GM18517 (cell line): Measurements from ENCODE around the gene ADARB1.
A peak's percentile ranks its signal among the peaks of the same experiment; 100 is the strongest.

Source experiments
- ATAC-seq: cut with Tn5 transposase; IDR thresholded peaks from one replicate; pipeline ENCODE4 v1.9.1; 2021; ENCODE audit warnings: mild to moderate bottlenecking, moderate library complexity; ENCODE audit not compliant: unreplicated experiment

The ADARB1 gene

DNA sequence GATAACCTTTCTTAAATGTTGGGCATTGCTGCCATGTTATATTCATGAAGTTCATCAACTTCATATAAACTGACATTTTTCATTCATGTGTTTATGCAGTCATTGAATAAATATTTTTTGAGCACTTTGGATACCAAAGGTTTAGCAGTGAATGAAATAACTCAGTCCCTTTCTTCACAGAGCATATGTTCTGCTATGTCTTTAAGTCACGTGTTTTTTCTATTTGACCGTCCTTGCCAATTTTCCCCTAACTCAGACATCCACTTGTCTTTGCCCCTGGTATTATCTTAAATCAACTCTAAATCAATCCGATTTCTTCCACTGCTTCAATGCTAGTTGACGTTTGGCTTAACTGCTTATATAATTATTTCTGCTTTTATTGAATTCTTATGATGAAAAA, 16.6 kb downstream of the ADARB1 start:
- ATAC-seq = no peak

GRCh38 chr21:45091550-45092322, 17.4 kb downstream of the ADARB1 start:
- ATAC-seq = no peak

GRCh38 chr21:45093035-45093532, 18.7 kb downstream of the ADARB1 start:
- ATAC-seq = no peak

- no peak for ATAC-seq
Measured at GRCh38 chr21:45094412-45094811, 20.0 kb downstream of the ADARB1 start.

DNA sequence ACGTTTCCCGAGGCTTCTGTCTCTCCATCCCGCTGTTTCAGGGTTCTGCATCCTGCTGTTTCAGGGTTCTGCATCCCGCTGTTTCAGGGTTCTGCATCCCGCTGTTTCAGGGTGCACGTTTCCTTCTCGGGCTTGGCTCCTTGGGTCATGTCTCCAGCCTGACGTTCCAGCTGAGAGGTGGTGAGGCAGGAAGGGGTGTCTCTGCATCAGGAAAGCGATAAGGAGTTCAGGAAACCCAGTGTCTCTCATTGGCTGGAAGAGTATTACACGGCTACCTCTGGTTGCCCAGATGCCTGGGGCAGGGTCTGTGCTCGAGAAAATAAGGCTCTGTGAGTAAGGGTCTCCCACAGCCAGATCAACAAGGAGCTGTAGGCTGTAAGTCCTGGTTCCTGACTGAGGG, 21.1 kb downstream of the ADARB1 start:
- ATAC-seq = no peak

- no peak for ATAC-seq
Measured at GRCh38 chr21:45096217-45096616, 21.8 kb downstream of the ADARB1 start.

DNA sequence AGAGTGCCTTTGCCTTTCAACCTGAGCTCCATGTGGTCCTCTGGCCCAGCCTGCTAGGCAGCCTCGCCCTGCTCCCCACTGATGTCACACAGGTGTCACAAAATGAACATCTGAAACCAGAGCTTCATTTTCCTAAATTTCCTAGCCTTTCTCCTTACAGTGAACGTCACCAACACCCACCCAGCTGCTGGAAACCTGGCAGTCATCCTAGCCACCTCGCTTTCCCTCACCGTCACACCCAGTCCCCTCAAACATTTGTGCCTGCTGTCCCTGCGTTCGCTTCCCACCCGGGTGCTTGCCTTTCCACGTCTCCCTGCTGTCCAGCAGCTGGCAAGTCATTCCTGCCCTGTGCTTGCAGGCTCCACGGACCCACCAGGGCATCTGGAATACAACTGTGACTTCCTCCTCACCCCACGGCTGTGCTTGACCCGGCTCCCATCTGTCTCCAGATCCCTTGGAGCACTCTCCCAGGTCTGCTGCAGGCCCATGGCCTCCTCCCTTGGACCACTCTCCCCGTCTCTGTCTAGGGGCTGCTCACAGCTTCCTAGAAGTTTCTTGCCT, 23.5 kb downstream of the ADARB1 start:
- ATAC-seq = no peak

GRCh38 chr21:45098867-45099266, 24.5 kb downstream of the ADARB1 start:
- ATAC-seq = no peak

- no peak for ATAC-seq
Measured at GRCh38 chr21:45099571-45099970, 25.2 kb downstream of the ADARB1 start.

GRCh38 chr21:45100866-45101265, 26.5 kb downstream of the ADARB1 start:
- no peak for ATAC-seq

DNA sequence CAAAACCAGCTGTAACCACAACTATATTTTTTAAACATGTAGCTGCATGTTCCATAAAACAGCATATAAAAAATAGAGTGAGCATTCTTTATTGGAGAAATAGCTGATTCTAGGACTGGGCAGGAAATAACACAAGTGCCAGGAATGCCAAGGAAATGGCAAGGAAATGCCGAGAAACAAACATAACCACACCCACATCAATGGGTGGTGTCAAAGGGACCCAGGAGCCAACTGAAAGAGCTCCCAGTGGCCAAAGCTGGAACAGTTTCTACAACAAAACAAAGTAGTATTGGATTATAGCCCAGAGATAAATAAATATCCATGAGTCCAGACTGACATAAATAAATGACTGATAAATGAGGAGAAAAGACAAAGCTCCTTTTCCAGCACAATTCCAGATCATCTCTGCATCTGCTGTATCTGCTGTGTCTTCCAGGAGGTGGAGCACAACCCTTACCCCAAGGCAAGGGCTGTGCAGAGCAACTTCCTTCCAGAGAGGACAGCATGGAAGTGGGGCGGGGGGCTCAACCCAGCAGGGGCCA, 28.1 kb downstream of the ADARB1 start:
- ATAC-seq = no peak

GRCh38 chr21:45103971-45104520, 29.7 kb downstream of the ADARB1 start:
- ATAC-seq = no peak

DNA sequence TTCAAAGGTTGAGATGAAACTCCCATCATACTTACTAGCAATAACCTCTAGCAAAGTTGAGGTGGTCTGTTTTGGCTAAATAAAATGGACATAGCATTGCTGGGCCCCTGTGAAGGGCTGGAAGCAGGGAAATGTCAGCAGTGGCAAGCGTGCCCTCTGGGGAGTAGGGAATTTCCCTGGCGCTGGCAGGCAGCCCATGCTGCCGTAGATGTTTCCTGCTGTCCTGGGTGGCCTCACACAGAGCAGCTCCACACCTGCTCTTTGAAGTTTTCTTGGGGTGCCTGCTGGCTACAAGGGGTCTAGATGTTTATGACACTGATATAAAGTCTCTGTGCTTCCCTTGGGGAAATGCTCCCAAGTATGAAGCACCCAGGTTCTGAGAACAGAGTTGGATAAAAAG, 30.2 kb downstream of the ADARB1 start:
- ATAC-seq = no peak

GRCh38 chr21:45105906-45106485, 31.6 kb downstream of the ADARB1 start:
- no peak for ATAC-seq

DNA sequence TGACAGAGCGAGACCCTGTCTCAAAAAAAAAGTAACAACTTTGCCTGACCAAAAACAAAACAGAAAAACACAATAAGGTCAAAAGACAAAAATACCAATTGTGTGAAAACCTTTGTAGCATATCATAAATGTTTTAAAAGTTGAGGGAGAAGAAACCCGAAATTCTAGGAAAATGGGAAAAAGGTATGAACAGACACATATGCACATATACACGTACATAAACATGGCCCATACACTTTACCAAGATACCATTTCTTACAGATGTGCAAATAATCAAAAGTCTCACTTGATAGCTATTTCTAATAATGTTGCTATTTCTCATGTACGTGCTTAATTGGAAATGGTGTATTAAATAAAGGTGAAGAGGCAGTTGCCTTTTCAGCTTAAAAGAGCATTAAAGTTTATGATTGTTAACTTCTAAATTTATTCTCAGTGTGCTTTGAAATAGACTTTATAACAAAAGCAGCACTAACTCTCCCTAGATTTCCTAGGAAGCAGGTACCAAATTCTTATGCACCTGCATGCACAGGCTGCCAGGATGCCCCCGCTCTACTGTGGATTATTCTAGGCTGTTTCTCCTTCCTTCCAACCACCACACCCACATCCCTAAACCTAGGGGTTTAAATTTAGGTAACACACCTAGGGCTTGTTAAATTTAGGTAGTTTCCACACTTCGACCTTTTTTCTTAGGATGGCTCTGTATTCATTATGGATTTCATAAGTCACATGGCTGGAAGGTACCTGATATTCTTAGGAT, 33.8 kb downstream of the ADARB1 start:
- ATAC-seq = no peak

DNA sequence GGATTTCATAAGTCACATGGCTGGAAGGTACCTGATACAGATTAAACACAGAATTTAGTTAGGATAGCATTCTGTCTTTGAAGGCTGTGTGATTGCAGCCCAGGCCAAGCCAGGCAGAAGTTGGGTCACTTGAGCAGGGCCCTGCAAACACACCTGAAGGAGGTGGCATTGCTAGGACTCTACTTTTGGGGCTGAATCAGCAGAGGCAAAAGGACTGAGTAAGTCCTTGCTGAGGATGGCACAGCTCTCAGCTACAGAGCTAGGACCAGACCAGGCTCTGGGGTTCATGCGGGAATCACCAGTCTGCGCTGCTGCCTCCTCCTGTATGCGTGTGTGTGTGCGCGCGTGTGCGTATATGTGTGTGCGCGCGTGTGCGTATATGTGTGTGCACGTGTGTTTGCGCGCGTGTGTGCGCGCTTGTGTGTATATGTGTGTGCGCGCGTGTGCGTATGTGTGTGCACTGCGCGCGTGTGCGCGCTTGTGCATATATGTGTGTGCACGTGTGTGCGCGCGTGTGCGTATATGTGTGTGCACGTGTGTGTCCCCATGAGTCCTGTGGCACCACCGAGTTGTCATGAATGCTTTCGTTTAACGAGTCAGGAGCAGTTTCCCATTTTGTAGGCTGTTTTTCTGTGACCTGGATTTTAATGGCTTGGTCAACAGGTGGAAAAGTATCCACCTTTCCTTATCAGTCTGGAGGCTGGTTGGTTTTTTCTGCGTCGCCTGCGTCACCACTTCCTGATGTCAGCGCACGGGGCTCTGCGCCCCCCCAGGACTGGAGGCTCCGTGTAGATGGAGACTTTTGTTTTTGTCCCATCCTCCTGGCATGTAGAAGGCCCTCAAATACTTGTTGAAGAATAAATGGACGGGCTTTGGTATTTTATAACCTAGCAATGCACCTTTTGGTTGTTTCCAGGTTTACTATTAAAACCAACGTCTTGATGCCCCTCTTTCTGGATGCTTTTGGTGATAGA, 34.7 kb downstream of the ADARB1 start:
- ATAC-seq = no peak

DNA sequence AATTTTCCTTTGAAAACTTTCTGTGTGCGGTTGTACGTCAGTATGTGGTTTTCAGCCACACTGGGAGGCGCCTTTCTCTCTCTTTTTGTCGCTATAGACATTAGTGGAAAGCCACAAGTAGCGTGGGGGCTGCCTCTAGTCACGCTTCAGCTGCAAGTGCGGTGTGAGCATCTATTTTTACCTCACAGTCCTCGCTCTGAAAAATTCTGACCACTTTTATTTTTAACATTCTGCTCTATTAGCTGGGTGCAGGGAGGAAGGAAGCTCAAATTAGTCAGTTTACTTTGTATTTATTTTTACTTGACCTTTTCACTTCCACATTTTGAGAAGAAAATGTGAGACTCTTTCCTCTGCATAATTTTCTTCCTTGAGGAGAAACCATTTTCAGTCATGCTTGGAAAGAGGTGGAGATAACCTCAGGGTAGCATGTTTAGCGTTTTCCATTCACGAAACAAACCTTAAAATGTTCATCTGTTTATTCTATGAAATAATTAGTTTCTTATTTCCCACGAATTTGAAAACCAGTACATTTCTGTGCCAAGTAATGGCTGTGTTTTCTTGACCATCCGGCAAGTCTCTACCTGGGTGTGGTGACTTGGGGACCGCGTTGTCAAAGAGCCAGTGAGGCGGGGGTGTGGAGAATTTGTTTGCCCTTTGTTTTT, 35.6 kb downstream of the ADARB1 start:
- ATAC-seq = peak; percentile 82

DNA sequence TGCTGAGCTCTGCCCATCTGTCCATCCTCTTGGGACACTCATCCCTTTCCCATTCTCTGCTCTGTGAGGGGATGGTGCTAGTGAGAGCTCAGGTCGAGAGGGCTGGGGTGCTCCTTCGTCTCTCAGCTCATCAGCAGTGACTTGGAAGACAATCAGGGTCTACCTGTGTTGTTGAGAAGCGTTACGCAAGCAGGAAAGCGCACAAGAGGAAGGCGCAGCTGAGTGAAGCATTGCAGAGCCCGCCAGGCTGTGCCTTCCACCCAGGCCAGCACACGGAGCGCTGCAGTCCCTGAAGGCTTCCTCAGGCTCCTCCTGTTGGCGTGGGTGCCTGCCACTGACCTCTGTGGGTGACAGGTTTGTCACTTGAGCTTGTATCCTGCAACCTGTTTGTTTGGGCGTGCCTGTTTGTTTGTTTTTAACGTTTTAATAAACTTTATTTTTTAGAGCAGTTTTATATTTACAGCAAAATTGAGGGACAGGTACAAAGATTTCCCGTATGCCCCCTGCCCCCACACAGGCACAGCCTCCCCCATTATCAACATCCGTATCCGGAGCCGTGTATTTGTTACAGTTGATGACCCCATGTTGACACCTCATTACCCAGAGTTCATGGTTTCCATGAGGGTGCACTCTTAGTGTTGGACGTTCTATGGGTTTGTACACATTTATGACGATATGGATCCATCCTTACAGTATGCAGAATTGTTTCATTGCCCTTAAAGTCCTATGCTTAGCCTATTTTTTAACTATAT, 36.7 kb downstream of the ADARB1 start:
- no peak for ATAC-seq

GRCh38 chr21:45111703-45112102, 37.3 kb downstream of the ADARB1 start:
- ATAC-seq = no peak
